Measurements from ENCODE around the gene SPTBN5.

Gene SPTBN5

DNA sequence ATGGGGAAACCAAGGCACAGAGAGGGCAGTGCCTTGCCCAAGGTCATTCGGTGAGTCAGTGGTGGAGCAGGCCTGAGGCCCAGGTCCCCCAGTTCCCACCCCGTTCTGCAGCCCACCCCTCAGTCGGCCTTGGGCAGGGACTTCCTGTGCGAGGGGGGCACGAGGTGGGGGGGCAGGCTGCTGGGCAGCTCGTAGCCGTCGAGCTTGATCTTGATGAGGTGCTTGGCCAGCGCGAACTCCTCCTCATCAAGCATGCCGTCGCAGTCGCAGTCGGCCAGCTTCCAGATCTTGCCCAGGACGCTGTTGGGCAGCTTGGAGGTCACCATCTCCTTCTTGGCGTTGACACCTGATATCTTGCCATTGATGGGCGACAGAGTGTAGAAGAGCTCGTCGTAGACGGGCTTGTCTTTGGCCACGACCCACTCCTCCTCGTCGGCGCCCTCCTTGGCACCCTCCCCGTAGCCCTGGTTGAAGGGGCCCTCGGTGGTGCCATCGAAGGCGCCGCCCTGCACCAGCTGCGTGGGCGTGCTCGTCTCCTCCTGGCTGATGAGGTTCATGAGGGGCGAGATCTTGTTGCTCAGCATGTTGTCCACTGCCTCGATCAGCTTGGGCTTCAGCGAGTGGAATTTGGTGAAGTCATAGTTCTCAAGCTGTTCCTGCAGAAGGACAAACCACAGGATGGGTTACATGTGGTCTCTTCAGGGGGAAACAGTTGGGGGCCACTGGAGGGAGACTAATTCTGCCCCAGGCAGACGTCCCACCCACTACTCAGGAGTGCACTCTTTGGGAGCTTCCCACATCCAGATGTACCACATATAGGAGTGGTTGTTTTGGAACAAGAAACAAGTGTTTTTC, 6.9 kb upstream of the SPTBN5 start:
- Histone ChIP-seq H3K36me3 (ENCODE audit: control insufficient read depth in 1 of 2, insufficient read depth in 2 of 2, low read length in 2 of 2) (peaks cover 4 to 13% of the 10 kb centered on the region in 2 donors), H3K27ac (ENCODE audit: low read length) (no peak overlapping the region), H3K4me1 (ENCODE audit: control insufficient read depth in 1 of 2, insufficient read depth in 2 of 2, low read length in 2 of 2) (peaks cover 0 to 10% of the 10 kb centered on the region in 2 donors), H3K4me3 (ENCODE audit: low read depth in 1 of 2, low read length in 2 of 2) (no peak overlapping the region), H3K27me3 (ENCODE audit: low read depth, low read length) (no peaks in the 10 kb centered on the region), H3K9me3 (ENCODE audit: control insufficient read depth in 1 of 2, low read length in 2 of 2) (no peaks in the 10 kb centered on the region)

DNA sequence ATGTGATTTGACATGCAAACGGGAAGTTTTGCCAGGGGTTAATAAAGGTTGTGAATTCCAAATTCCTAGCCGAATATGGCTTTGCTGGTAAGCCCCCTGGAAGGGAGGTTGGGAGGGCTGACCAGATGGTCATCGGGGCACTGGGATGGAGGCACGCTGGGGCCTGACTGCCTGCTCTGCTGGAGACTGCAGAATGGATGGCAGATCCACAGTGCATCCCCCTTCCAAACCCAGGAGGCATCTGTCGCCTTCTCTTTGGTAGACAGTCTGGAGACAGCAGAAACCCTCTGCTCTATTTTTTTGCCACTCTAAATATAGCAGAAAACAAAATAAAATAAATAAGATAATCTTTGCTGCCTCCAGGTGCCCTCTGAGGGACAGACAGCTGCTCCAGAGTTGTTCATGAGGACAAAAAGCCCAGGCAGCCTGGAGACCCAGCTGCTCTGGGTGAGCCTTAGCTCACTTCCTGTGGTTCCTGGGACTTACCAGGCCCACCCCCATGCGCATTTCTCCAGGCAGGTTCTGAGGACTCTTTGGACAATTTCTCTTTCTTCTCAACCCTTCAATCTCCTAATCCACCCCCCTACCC, 6.1 kb upstream of the SPTBN5 start:
- Histone ChIP-seq H3K4me3 (ENCODE audit: low read depth in 1 of 2, low read length in 2 of 2) (no peak overlapping the region), H3K9me3 (ENCODE audit: control insufficient read depth in 1 of 2, low read length in 2 of 2) (no peaks in the 10 kb centered on the region), H3K27me3 (ENCODE audit: low read depth, low read length) (no peaks in the 10 kb centered on the region), H3K4me1 (ENCODE audit: control insufficient read depth in 1 of 2, insufficient read depth in 2 of 2, low read length in 2 of 2) (peaks cover 0 to 15% of the 10 kb centered on the region in 2 donors), H3K27ac (ENCODE audit: low read length) (no peak overlapping the region), H3K36me3 (ENCODE audit: control insufficient read depth in 1 of 2, insufficient read depth in 2 of 2, low read length in 2 of 2) (peaks cover 4 to 13% of the 10 kb centered on the region in 2 donors)

DNA sequence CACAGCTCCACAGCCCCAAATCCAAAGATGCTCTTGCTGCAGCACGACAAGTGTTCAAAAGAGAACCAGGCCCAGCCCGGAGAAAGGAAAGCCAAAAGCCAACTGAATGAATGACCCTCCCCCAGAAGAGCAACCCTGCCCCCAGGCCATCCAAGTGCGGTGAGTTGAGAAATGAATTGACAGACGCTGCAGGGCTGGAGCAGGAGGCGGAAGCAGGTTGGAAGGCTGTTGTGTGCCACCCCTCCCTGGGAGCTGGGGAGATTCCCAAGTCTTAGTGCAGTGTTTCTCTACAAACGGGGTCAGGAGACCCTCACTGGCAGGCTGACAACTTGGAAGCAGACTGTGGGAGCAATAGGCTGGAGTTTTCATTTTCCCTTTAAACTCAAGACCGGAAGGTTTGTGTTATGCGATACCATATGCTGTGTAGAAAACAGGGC, 3.5 kb upstream of the SPTBN5 start:
- peaks cover 4 to 13% of the 10 kb centered on the region in 2 donors for H3K36me3 ChIP-seq (ENCODE audit: control insufficient read depth in 1 of 2, insufficient read depth in 2 of 2, low read length in 2 of 2)
- H3K4me1 ChIP-seq (ENCODE audit: control insufficient read depth in 1 of 2, insufficient read depth in 2 of 2, low read length in 2 of 2) = peaks cover 4 to 24% of the 10 kb centered on the region in 2 donors
- no peak overlapping the region for H3K27ac ChIP-seq (ENCODE audit: low read length)
- H3K4me3 ChIP-seq (ENCODE audit: low read depth in 1 of 2, low read length in 2 of 2) = no peak overlapping the region
- no peaks in the 10 kb centered on the region for H3K9me3 ChIP-seq (ENCODE audit: control insufficient read depth in 1 of 2, low read length in 2 of 2)
- no peaks in the 10 kb centered on the region for H3K27me3 ChIP-seq (ENCODE audit: low read depth, low read length)

- Histone ChIP-seq H3K4me3 (ENCODE audit: low read depth in 1 of 2, low read length in 2 of 2) (no peak overlapping the region), H3K9me3 (ENCODE audit: control insufficient read depth in 1 of 2, low read length in 2 of 2) (no peaks in the 10 kb centered on the region), H3K27ac (ENCODE audit: low read length) (no peak overlapping the region), H3K36me3 (ENCODE audit: control insufficient read depth in 1 of 2, insufficient read depth in 2 of 2, low read length in 2 of 2) (peaks cover 4 to 13% of the 10 kb centered on the region in 2 donors), H3K4me1 (ENCODE audit: control insufficient read depth in 1 of 2, insufficient read depth in 2 of 2, low read length in 2 of 2) (peaks cover 4 to 28% of the 10 kb centered on the region in 2 donors), H3K27me3 (ENCODE audit: low read depth, low read length) (no peaks in the 10 kb centered on the region)
These were observed 2.7 kb upstream of the SPTBN5 start for GRCh38 chr15:41896566-41896965.

DNA sequence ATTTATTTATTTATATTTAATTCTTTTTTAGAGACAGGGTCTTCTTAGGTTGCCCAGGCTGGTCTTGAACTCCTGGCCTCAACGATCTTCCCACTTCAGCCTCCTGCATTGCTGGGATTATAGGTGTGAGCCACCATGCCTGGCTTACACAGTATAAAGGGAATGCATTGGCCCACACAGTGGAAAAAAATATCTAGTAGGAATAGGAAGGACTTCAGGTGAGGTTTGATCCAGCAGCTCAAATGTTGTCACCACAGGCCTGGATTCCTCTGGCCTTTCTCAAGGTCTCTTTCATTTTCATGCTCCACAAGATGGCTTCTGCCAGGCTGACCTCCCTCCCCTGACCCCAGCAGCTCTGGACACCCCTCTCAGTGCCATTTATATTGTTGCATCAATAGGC, 2.1 kb upstream of the SPTBN5 start:
- no peak overlapping the region for H3K4me3 ChIP-seq (ENCODE audit: low read depth in 1 of 2, low read length in 2 of 2)
- H3K27me3 ChIP-seq (ENCODE audit: low read depth, low read length) = no peaks in the 10 kb centered on the region
- no peak overlapping the region for H3K27ac ChIP-seq (ENCODE audit: low read length)
- H3K36me3 ChIP-seq (ENCODE audit: control insufficient read depth in 1 of 2, insufficient read depth in 2 of 2, low read length in 2 of 2) = peaks cover 3 to 13% of the 10 kb centered on the region in 2 donors
- H3K9me3 ChIP-seq (ENCODE audit: control insufficient read depth in 1 of 2, low read length in 2 of 2) = no peaks in the 10 kb centered on the region
- H3K4me1 ChIP-seq (ENCODE audit: control insufficient read depth in 1 of 2, insufficient read depth in 2 of 2, low read length in 2 of 2) = peaks cover 4 to 28% of the 10 kb centered on the region in 2 donors

DNA sequence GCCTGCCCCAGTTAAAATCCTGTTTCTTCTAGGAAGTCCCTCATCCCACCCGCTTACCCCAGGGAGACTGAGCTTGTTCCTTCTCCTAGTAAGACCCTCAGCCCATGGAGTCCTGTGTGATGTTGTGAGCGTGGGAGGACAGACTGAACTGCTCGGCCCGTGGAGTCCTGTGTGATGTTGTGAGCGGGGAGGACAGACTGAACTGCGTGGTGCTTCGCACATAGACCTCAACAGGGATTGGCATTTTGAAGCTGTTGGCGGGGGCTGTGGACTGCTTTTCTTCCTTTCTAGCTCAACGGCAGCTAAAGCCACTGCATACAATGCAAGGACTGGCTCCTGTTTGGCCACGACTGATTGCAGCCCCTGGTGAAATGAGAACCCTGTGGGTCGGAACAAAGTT, 1.6 kb upstream of the SPTBN5 start:
- Histone ChIP-seq H3K27me3 (ENCODE audit: low read depth, low read length) (no peaks in the 10 kb centered on the region), H3K4me3 (ENCODE audit: low read depth in 1 of 2, low read length in 2 of 2) (no peak overlapping the region), H3K36me3 (ENCODE audit: control insufficient read depth in 1 of 2, insufficient read depth in 2 of 2, low read length in 2 of 2) (peaks cover 0 to 8% of the 10 kb centered on the region in 2 donors), H3K27ac (ENCODE audit: low read length) (no peak overlapping the region), H3K9me3 (ENCODE audit: control insufficient read depth in 1 of 2, low read length in 2 of 2) (no peaks in the 10 kb centered on the region), H3K4me1 (ENCODE audit: control insufficient read depth in 1 of 2, insufficient read depth in 2 of 2, low read length in 2 of 2) (peaks cover 4 to 28% of the 10 kb centered on the region in 2 donors)

- peak overlapping the region in 1 of 2 donors; percentile 40 for H3K4me3 ChIP-seq (ENCODE audit: low read depth in 1 of 2, low read length in 2 of 2)
- no peaks in the 10 kb centered on the region for H3K27me3 ChIP-seq (ENCODE audit: low read depth, low read length)
- no peak overlapping the region for H3K27ac ChIP-seq (ENCODE audit: low read length)
- H3K9me3 ChIP-seq (ENCODE audit: control insufficient read depth in 1 of 2, low read length in 2 of 2) = no peaks in the 10 kb centered on the region
- peaks cover 0 to 5% of the 10 kb centered on the region in 2 donors for H3K36me3 ChIP-seq (ENCODE audit: control insufficient read depth in 1 of 2, insufficient read depth in 2 of 2, low read length in 2 of 2)
- H3K4me1 ChIP-seq (ENCODE audit: control insufficient read depth in 1 of 2, insufficient read depth in 2 of 2, low read length in 2 of 2) = peaks cover 4 to 28% of the 10 kb centered on the region in 2 donors
These were observed 1.1 kb upstream of the SPTBN5 start for GRCh38 chr15:41894791-41895463.

GRCh38 chr15:41894251-41894790, 468 bp upstream of the SPTBN5 start:
- Histone ChIP-seq H3K9me3 (ENCODE audit: control insufficient read depth in 1 of 2, low read length in 2 of 2) (no peaks in the 10 kb centered on the region), H3K27ac (ENCODE audit: low read length) (no peak overlapping the region), H3K4me3 (ENCODE audit: low read depth in 1 of 2, low read length in 2 of 2) (peak overlapping the region in 1 of 2 donors; percentile 40)

GRCh38 chr15:41892621-41893421, 1.0 kb downstream of the SPTBN5 start:
- H3K4me3 ChIP-seq (ENCODE audit: low read depth in 1 of 2, low read length in 2 of 2) = no peak overlapping the region
- H3K27me3 ChIP-seq (ENCODE audit: low read depth, low read length) = no peaks in the 10 kb centered on the region
- no peak overlapping the region for H3K27ac ChIP-seq (ENCODE audit: low read length)
- no peaks in the 10 kb centered on the region for H3K36me3 ChIP-seq (ENCODE audit: control insufficient read depth in 1 of 2, insufficient read depth in 2 of 2, low read length in 2 of 2)
- no peaks in the 10 kb centered on the region for H3K9me3 ChIP-seq (ENCODE audit: control insufficient read depth in 1 of 2, low read length in 2 of 2)
- peaks cover 4 to 28% of the 10 kb centered on the region in 2 donors for H3K4me1 ChIP-seq (ENCODE audit: control insufficient read depth in 1 of 2, insufficient read depth in 2 of 2, low read length in 2 of 2)

More at GRCh38 chr15:41894251-41894790, 468 bp upstream of the SPTBN5 start:
- Histone ChIP-seq H3K4me1 (ENCODE audit: control insufficient read depth in 1 of 2, insufficient read depth in 2 of 2, low read length in 2 of 2) (peaks cover 4 to 28% of the 10 kb centered on the region in 2 donors), H3K27me3 (ENCODE audit: low read depth, low read length) (no peaks in the 10 kb centered on the region), H3K36me3 (ENCODE audit: control insufficient read depth in 1 of 2, insufficient read depth in 2 of 2, low read length in 2 of 2) (no peaks in the 10 kb centered on the region)

DNA sequence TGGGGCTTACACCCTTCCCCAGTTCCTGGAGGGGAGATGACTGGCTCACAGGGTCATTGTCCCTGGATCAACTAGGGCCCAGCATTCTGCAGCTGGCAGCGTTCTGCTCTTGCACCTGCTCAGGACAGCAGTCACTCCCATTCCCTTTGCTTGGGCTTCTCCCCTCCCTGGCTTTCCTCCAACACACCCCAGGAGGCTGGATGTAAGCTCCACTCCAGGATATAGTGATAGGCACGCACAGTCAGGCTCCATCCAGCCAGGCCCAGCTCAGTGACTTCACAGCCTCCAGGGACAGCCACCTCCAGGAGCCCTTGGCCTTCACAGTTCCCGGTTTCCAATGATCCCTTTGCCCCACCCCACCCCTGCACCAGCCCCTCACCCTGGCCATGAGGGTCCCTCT, 1.9 kb downstream of the SPTBN5 start:
- Histone ChIP-seq H3K27me3 (ENCODE audit: low read depth, low read length) (no peaks in the 10 kb centered on the region), H3K4me1 (ENCODE audit: control insufficient read depth in 1 of 2, insufficient read depth in 2 of 2, low read length in 2 of 2) (peaks cover 4 to 28% of the 10 kb centered on the region in 2 donors), H3K36me3 (ENCODE audit: control insufficient read depth in 1 of 2, insufficient read depth in 2 of 2, low read length in 2 of 2) (no peaks in the 10 kb centered on the region), H3K9me3 (ENCODE audit: control insufficient read depth in 1 of 2, low read length in 2 of 2) (no peaks in the 10 kb centered on the region), H3K27ac (ENCODE audit: low read length) (no peak overlapping the region), H3K4me3 (ENCODE audit: low read depth in 1 of 2, low read length in 2 of 2) (no peak overlapping the region)

Data from muscle layer of duodenum (tissue), 2 donors.